HepG2 (cell line): ENCODE data around the gene ZNF20. TPM values are rescaled to one million over a fixed set of nuclear protein-coding genes. Genes with fewer than 3 reads are reported as not detected.

Experiments
- CHCHD3 ChIP-seq: sonication (generic); formaldehyde crosslinking; IDR thresholded peaks from 2 replicates; pipeline ENCODE4 v1.8.0; 2022; ENCODE audit warnings: mild to moderate bottlenecking, missing genetic modification reagents, moderate library complexity
- GATAD1 ChIP-seq: IDR thresholded peaks from 2 replicates; pipeline ENCODE4 v1.6.1; 2016; ENCODE audit warnings: missing genetic modification reagents, missing compliant biosample characterization
- GTF3A ChIP-seq: sonication (generic); formaldehyde crosslinking; conservative IDR thresholded peaks from 2 replicates; pipeline ENCODE4 v1.4.0; 2020; ENCODE audit warnings: mild to moderate bottlenecking, missing genetic modification reagents
- MED1 ChIP-seq: sonication (generic); formaldehyde crosslinking; IDR thresholded peaks from 2 replicates; pipeline ENCODE4 v1.4.0; 2020; ENCODE audit warnings: missing genetic modification reagents
- MEF2D ChIP-seq: sonication (generic); formaldehyde crosslinking; IDR thresholded peaks from 2 replicates; pipeline ENCODE4 v1.5.1; 2020; ENCODE audit warnings: mild to moderate bottlenecking, missing genetic modification reagents
- NRL ChIP-seq: sonication (generic); formaldehyde crosslinking; IDR thresholded peaks from 2 replicates; pipeline ENCODE4 v1.5.0; 2020; ENCODE audit warnings: missing genetic modification reagents, mild to moderate bottlenecking, moderate library complexity, borderline replicate concordance
- PHF20 ChIP-seq: sonication (generic); formaldehyde crosslinking; IDR thresholded peaks from 2 replicates; pipeline ENCODE4 v1.5.0; 2020; ENCODE audit warnings: mild to moderate bottlenecking, missing genetic modification reagents
- TSC22D2 ChIP-seq: sonication (generic); formaldehyde crosslinking; IDR thresholded peaks from 2 replicates; pipeline ENCODE4 v1.5.1; 2020; ENCODE audit warnings: missing genetic modification reagents, mild to moderate bottlenecking, borderline replicate concordance
- ZBTB3 ChIP-seq: sonication (generic); formaldehyde crosslinking; IDR thresholded peaks from 2 replicates; pipeline ENCODE4 v1.4.0; 2020; ENCODE audit warnings: low read depth, mild to moderate bottlenecking, moderate library complexity, missing genetic modification reagents, borderline replicate concordance
- ZNF333 ChIP-seq: sonication (generic); formaldehyde crosslinking; IDR thresholded peaks from 2 replicates; pipeline ENCODE4 v1.4.0; 2020; ENCODE audit warnings: mild to moderate bottlenecking, missing genetic modification reagents, borderline replicate concordance
- ZNF543 ChIP-seq: sonication (generic); formaldehyde crosslinking; IDR thresholded peaks from 2 replicates; pipeline ENCODE4 v1.4.0; 2020; ENCODE audit warnings: mild to moderate bottlenecking, missing genetic modification reagents
- ZNF558 ChIP-seq: sonication (generic); formaldehyde crosslinking; IDR thresholded peaks from 2 replicates; pipeline ENCODE4 v1.9.0; 2022; ENCODE audit warnings: mild to moderate bottlenecking, missing genetic modification reagents, borderline replicate concordance
- polyA plus RNA-seq, 8 experiments: library from polyadenylated mRNA; depleted of rRNA in 3 of 8; stranded (reverse) in 7 of 8; unstranded in 1 of 8; fragments of >200 nt; fragmentation: Illumina TruSeq in 4 of 8; extraction: Trizol in 4 of 8; gene quantifications; 2 replicates each; pipeline versions ENCODE4 v1.2.1 to v1.2.3, GENCODE V29; 2011 to 2016; ENCODE audit warnings: low read depth in 4 of 8, missing spikeins in 1 of 8, mixed read lengths in 1 of 8; ENCODE audit not compliant: insufficient read depth in 1 of 8
- total RNA-seq, 5 experiments: library from RNA; depleted of rRNA; stranded (reverse); fragments of >200 nt; fragmentation: Illumina TruSeq; extraction: Trizol; gene quantifications; 2 replicates each; pipeline ENCODE4 v1.2.3, GENCODE V29; 2016; ENCODE audit warnings: low read depth in 1 of 5
- TF ChIP-seq, protein P1 (sequence below): sonication (generic); formaldehyde crosslinking; IDR thresholded peaks from 2 replicates; pipeline ENCODE4 v1.8.0; 2022; ENCODE audit warnings: mild to moderate bottlenecking, missing genetic modification reagents
- TF ChIP-seq, protein P2 (sequence below): sonication (generic); formaldehyde crosslinking; IDR thresholded peaks from 2 replicates; pipeline ENCODE4 v1.4.0; 2020; ENCODE audit warnings: missing genetic modification reagents
- TF ChIP-seq, protein P3 (sequence below): sonication (generic); formaldehyde crosslinking; IDR thresholded peaks from 2 replicates; pipeline ENCODE4 v1.8.1; 2023; ENCODE audit warnings: mild to moderate bottlenecking, missing genetic modification reagents
- TF ChIP-seq, protein P4 (sequence below): sonication (generic); formaldehyde crosslinking; IDR thresholded peaks from 2 replicates; pipeline ENCODE4 v1.4.0; 2020; ENCODE audit warnings: missing genetic modification reagents
- TF ChIP-seq, protein P5 (sequence below): sonication (generic); formaldehyde crosslinking; IDR thresholded peaks from 2 replicates; pipeline ENCODE4 v1.4.0; 2020; ENCODE audit warnings: missing genetic modification reagents, mild to moderate bottlenecking, borderline replicate concordance

ZNF20 gene
- total and polyA plus RNA-seq, 2 of the 13 experiments (the other 11 are each of a cell fraction or from before 2014, with no cell fraction given): 1.6 to 8.0 TPM

DNA sequence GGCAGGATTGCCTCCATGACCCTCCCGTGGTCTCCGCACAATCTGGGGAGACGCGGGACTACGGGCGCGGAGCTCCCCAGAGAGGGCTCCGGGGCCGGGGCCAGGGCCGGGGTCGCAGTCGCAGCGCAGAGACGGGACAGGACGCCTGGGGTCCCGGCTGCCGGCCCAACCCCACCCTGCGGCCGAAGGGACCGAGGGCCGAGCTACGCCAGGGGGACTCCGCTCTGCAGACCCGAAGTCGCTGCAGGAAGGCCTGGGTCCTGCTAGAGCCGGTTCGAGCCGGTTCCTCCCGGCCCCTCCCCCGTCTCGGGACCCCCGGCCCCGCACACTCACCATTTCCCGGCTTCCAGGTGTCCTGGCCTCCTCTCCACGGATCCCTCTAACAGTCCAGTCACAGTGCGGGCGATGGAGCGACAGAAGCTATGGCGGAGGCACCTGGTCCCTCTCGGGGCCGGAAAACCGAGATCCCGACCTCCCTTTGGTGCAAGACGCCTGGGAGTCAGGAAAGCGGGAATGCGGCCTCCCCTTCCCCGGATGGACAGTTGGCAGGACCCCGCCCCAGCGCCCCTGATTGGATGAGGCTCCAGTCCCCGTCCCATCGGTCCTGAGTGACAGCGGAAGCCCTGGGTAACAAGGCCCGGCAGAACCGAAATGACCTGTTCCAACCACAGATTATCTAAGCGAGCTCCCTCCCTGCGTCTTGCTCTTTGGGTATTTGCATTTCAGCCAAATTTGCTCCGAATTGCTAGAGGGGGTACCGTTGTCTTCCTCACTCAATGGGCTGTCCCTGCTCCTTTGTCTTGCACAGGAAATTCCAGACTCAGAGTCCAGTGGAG lies 16.3 kb upstream of the ZNF20 start, which contains the start of gene ZNF625 (continued):
- TF ChIP-seq, protein P1, sequence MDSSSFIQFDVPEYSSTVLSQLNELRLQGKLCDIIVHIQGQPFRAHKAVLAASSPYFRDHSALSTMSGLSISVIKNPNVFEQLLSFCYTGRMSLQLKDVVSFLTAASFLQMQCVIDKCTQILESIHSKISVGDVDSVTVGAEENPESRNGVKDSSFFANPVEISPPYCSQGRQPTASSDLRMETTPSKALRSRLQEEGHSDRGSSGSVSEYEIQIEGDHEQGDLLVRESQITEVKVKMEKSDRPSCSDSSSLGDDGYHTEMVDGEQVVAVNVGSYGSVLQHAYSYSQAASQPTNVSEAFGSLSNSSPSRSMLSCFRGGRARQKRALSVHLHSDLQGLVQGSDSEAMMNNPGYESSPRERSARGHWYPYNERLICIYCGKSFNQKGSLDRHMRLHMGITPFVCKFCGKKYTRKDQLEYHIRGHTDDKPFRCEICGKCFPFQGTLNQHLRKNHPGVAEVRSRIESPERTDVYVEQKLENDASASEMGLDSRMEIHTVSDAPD (CRISPR knock-in tag): no peak
- peak; percentile 79 for TF ChIP-seq PHF20 (CRISPR knock-in tag)
- peak; percentile 76; the same call in 1 of the 2 replicates for TF ChIP-seq CHCHD3 (CRISPR knock-in tag)
- TF ChIP-seq ZNF543 (CRISPR knock-in tag): peak; percentile 74; the same call in 1 of the 2 replicates
- peak; percentile 89; the same call in 1 of the 2 replicates for TF ChIP-seq GTF3A (CRISPR knock-in tag)
- TF ChIP-seq TSC22D2: no peak
- no peak; the same call in 1 of the 2 replicates for TF ChIP-seq ZNF558 (CRISPR knock-in tag)
- TF ChIP-seq, protein P2, sequence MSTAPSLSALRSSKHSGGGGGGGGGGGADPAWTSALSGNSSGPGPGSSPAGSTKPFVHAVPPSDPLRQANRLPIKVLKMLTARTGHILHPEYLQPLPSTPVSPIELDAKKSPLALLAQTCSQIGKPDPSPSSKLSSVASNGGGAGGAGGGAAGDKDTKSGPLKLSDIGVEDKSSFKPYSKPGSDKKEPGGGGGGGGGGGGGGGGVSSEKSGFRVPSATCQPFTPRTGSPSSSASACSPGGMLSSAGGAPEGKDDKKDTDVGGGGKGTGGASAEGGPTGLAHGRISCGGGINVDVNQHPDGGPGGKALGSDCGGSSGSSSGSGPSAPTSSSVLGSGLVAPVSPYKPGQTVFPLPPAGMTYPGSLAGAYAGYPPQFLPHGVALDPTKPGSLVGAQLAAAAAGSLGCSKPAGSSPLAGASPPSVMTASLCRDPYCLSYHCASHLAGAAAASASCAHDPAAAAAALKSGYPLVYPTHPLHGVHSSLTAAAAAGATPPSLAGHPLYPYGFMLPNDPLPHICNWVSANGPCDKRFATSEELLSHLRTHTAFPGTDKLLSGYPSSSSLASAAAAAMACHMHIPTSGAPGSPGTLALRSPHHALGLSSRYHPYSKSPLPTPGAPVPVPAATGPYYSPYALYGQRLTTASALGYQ (CRISPR knock-in tag): 0 out of 2 replicates have a peak, but pooled peaks have one; percentile 27
- peak; percentile 67 for TF ChIP-seq MED1 (CRISPR knock-in tag)
- TF ChIP-seq, protein P3, sequence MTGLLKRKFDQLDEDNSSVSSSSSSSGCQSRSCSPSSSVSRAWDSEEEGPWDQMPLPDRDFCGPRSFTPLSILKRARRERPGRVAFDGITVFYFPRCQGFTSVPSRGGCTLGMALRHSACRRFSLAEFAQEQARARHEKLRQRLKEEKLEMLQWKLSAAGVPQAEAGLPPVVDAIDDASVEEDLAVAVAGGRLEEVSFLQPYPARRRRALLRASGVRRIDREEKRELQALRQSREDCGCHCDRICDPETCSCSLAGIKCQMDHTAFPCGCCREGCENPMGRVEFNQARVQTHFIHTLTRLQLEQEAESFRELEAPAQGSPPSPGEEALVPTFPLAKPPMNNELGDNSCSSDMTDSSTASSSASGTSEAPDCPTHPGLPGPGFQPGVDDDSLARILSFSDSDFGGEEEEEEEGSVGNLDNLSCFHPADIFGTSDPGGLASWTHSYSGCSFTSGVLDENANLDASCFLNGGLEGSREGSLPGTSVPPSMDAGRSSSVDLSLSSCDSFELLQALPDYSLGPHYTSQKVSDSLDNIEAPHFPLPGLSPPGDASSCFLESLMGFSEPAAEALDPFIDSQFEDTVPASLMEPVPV (CRISPR knock-in tag): peak; percentile 74; the same call in 1 of the 2 replicates
- peak; percentile 65 for TF ChIP-seq MEF2D (CRISPR knock-in tag)
- TF ChIP-seq, protein P4, sequence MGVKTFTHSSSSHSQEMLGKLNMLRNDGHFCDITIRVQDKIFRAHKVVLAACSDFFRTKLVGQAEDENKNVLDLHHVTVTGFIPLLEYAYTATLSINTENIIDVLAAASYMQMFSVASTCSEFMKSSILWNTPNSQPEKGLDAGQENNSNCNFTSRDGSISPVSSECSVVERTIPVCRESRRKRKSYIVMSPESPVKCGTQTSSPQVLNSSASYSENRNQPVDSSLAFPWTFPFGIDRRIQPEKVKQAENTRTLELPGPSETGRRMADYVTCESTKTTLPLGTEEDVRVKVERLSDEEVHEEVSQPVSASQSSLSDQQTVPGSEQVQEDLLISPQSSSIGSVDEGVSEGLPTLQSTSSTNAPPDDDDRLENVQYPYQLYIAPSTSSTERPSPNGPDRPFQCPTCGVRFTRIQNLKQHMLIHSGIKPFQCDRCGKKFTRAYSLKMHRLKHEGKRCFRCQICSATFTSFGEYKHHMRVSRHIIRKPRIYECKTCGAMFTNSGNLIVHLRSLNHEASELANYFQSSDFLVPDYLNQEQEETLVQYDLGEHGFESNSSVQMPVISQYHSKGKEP (CRISPR knock-in tag): no peak
- peak; percentile 68 for TF ChIP-seq GATAD1 (CRISPR knock-in tag)
- TF ChIP-seq ZNF333 (CRISPR knock-in tag): no peak
- TF ChIP-seq, protein P5, sequence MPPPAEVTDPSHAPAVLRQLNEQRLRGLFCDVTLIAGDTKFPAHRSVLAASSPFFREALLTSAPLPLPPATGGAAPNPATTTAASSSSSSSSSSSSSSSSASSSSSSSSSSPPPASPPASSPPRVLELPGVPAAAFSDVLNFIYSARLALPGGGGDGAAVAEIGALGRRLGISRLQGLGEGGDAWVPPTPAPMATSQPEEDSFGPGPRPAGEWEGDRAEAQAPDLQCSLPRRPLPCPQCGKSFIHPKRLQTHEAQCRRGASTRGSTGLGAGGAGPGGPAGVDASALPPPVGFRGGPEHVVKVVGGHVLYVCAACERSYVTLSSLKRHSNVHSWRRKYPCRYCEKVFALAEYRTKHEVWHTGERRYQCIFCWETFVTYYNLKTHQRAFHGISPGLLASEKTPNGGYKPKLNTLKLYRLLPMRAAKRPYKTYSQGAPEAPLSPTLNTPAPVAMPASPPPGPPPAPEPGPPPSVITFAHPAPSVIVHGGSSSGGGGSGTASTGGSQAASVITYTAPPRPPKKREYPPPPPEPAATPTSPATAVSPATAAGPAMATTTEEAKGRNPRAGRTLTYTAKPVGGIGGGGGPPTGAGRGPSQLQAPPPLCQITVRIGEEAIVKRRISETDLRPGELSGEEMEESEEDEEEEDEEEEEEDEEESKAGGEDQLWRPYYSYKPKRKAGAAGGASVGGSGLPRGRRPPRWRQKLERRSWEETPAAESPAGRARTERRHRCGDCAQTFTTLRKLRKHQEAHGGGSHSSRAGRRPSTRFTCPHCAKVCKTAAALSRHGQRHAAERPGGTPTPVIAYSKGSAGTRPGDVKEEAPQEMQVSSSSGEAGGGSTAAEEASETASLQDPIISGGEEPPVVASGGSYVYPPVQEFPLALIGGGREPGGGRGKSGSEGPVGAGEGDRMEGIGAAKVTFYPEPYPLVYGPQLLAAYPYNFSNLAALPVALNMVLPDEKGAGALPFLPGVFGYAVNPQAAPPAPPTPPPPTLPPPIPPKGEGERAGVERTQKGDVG (CRISPR knock-in tag): no peak; the same call in 1 of the 2 replicates
- TF ChIP-seq ZBTB3 (CRISPR knock-in tag): peak; percentile 62; the same call in 1 of the 2 replicates
- no peak; the same call in 1 of the 2 replicates for TF ChIP-seq NRL
